Astrocyte of the spinal cord (primary cell): ENCODE measurements around the gene FXYD6.

ENCODE experiments used
- DNase-seq: peaks from one replicate; pipeline ENCODE4 v3.0.0; 2011; ENCODE audit warnings: low read depth, low spot score
- H3K4me3 ChIP-seq: 2 replicates; pipeline ENCODE4 v1.5.1; 2011; ENCODE audit warnings: low read depth, mild to moderate bottlenecking, low read length, moderate library complexity
- in situ Hi-C: cut with HindIII; loops from 2 replicates; pipeline ENCODE4 v1.10.0; 2017; ENCODE audit warnings: low sequenced_read_pairs
- TF ChIP-seq, protein P1 (sequence below): IDR thresholded peaks from 2 replicates; pipeline ENCODE4 v1.5.1; 2012; ENCODE audit warnings: low read depth, mild to moderate bottlenecking, low read length, inconsistent platforms

FXYD6 gene

DNA sequence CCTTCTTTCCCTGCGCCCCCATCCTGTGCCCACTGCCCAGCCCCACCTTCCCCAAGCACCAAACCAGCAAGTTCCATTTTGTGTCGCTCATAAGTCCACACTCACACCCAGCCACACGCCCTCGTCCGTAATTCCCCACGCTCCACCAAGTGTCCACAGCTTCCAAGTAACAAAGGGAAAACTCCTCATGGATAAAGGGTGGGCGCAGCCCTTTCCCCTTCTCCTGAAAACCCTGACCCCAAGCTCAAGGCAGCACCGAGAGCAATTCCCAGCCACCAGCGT is 458 bp downstream of the FXYD6 start:
- no peak for DNase-seq
- TF ChIP-seq, protein P1, sequence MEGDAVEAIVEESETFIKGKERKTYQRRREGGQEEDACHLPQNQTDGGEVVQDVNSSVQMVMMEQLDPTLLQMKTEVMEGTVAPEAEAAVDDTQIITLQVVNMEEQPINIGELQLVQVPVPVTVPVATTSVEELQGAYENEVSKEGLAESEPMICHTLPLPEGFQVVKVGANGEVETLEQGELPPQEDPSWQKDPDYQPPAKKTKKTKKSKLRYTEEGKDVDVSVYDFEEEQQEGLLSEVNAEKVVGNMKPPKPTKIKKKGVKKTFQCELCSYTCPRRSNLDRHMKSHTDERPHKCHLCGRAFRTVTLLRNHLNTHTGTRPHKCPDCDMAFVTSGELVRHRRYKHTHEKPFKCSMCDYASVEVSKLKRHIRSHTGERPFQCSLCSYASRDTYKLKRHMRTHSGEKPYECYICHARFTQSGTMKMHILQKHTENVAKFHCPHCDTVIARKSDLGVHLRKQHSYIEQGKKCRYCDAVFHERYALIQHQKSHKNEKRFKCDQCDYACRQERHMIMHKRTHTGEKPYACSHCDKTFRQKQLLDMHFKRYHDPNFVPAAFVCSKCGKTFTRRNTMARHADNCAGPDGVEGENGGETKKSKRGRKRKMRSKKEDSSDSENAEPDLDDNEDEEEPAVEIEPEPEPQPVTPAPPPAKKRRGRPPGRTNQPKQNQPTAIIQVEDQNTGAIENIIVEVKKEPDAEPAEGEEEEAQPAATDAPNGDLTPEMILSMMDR: no peak
- peak overlapping the region; percentile 38 for H3K4me3 ChIP-seq
- in situ Hi-C loops: no loop called here

DNA sequence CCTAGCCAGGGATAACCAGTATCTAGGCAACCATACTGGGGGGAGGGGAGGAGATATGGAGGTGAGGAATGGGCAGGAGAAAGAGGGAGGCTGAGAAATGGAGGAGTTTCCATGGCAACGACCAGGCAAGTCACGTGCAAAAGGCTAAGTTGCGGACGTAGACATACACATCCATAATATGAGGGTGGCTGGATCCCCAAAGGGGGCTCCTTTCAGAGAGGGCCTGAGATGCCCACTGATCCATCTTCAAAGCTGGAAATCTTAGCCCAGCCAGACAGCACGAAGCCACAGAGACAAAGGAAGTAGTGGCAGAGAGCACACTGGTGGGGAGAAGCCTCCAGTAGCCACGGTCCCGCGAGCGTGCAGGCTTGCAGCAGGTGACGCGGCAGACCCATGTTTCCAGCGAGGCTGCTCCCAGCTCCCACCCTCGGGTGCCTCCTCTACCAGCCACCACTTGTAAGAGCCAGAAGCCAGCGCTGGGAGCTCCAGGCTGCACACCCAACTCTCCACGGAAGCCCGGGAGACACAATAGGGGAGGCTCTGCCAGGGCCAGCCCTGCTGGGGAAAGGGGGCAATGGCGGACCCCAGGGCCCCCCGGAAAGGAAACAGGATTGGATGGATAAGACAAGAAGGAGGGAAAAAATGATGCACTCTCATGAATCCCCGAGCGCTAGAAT is 938 bp downstream of the FXYD6 start:
- TF ChIP-seq, protein P1: no peak
- in situ Hi-C loops: no loop called here
- H3K4me3 ChIP-seq: peak overlapping the region; percentile 38
- DNase-seq: no peak

DNA sequence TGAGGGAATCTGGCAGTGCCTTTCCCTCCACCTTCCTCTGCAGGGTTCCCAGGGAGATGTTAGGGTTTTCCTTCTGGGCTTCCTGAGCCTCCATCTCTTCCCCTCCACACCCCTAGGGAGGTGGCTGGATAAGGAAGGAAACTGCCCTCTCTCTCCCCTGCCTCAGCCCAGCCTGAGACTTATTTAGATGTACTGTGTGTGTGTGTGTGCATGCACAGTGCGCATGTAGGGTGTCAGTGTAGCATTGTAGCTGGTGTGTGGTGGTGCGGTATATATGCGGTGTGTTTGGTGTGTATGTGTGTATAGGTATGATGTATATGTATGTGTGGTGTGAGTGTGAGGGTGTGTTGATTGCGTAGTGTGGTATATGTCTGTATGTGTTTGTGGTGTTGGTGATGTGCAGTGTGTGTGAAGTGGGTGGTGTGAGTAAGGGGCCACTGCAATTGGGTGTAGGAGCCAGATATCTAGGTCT is 1.5 kb downstream of the FXYD6 start:
- H3K4me3 ChIP-seq: no peak overlapping the region
- in situ Hi-C loops: no loop called here
- TF ChIP-seq, protein P1: no peak
- DNase-seq: no peak

DNA sequence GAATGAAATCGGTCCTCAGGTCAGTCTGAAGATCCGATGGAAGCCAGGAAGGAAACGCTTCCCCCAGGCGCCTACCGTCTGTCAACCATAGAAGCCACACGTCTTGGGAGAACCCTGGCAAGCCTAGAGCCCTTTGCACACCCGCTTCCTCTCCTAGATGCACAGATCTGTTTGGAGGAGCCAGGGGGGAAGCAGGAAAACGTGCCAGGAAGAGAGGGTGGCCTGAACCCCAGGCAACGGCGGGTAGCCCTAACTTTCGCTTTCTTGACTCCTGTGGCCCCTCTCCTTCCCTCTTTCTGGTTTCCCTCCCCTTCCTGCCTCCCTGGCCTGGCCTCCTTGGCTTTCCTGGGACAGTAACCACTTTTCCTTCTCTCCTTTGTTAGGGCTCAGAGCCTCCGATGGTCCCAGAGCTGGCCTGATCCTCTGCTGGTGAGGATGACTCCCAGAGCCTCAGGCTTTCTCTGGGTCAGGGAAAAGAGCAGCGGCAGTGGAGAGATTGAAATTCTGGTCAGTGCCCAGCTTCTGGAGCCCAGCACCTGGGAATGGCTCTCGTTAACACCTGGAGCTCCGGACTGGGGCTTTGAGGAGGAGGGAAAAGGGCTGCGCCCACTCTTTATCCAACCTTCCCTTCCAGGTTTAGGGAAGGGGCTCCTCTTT is 2.1 kb downstream of the FXYD6 start:
- TF ChIP-seq, protein P1: no peak
- in situ Hi-C loops: no loop called here
- DNase-seq: no peak
- H3K4me3 ChIP-seq: no peak overlapping the region

DNA sequence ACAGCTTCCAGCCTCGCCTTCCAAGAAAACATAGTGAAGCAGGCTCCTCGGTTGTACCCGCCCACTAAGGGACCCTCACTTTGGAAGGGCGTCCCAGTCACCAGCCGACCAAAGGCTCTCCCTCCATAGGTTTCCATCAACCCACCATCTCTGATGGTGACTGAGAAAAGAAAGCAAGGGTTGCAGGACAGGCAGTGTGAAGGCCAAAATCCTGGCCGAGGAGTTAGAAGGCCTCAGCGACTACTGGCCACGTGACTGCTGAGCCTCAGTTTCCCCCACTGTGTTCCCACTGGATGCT is 2.7 kb downstream of the FXYD6 start:
- no peak for DNase-seq
- TF ChIP-seq, protein P1: no peak
- in situ Hi-C loops: no loop called here
- no peak overlapping the region for H3K4me3 ChIP-seq

DNA sequence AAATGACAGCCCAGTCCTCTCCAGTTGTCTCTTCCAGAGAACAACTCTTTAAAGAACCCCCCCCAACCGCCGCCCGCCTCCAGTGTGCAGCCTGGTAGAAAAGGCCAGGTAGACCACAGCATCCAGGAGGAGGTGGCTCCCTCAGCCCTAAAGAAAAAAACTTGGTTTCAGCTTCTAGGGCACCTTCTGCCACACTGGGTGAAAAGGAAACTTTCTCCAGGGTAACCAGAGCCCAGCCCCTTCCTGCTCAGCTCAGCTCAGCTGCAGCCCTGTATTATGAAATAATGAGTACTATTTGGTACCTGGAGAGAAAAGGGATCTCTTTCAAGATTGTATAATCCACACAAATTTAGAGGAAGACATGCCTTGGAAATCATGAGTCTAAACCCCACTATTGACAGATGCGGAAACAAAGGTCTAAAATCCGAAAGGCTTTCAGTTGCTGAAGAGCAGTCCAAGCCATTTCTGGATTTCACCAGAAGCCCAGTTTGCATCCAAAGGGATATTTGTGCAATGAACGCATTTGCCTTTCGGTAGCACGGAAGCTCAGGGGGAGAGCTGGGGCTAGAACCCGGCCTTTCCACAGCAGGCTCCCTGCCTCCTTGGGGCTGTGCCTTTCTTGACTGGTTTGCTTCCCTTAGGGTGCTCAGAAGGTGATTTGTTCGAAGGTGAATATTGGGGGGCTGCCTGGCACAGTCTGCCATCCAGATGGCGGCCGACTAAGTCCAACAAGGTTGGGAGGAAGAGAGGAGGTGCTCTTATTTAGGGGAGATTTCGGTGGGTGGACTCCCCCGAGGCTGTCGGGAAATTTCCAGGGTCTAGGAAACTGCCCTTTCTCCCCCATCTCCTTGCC is 3.3 kb downstream of the FXYD6 start:
- in situ Hi-C loops: no loop called here
- no peak for DNase-seq
- TF ChIP-seq, protein P1: no peak
- no peak overlapping the region for H3K4me3 ChIP-seq
